Effector CD4-positive, alpha-beta T cell (primary cell): Measurements from ENCODE around the gene FDCSP.
"Not testable (repeated sequence)": the region's sequence is repeated elsewhere in the genome, so short reads cannot be mapped to it uniquely, and the experiment has no call there.

Experiments used
- DNase-seq: peaks from one replicate; pipeline ENCODE4 v3.0.0-alpha.2; 2020

The FDCSP gene

GRCh38 chr4:70239884-70240591 is 14.1 kb downstream of the FDCSP start:
- no peak for DNase-seq

DNA sequence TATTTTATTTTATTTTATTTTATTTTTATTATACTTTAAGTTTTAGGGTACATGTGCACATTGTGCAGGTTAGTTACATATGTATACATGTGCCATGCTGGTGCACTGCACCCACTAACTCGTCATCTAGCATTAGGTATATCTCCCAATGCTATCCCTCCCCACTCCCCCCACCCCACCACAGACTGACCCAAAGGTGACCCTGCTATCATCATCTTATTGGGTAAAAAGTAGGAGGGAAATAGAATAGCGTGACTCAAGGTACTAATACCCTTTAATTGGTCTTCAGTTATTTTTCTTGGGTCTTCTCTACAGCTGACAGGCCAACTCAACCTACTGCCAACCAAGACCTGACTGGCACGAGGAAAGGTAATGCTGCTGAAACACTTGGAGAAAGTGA is 16.4 kb downstream of the FDCSP start, which contains the start of gene CSN3:
TSS of gene CSN3 (plus strand) at position 301 of the 400 bp plus-strand sequence. CDS start 2,223 bp downstream, outside the sequence.
- not testable (repeated sequence) for DNase-seq

DNA sequence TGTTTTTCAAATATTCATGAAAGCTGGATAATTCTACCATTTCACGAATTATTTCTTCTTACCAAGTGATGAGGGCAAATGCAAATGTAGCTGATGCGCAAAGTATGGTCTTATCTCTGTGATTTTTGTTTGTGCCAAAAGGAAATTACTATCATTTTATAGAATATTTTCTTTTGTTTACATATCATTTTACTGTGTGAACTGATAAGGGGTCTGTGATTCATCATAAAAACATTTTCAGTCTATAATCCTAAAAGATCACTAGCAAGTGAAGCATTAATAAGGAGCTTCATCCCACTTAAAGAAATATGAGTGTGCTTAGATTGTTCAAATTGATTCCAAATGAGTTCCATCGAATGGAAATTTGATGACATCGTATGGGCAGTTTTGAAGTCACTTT is 17.2 kb downstream of the FDCSP start:
- no peak for DNase-seq

DNA sequence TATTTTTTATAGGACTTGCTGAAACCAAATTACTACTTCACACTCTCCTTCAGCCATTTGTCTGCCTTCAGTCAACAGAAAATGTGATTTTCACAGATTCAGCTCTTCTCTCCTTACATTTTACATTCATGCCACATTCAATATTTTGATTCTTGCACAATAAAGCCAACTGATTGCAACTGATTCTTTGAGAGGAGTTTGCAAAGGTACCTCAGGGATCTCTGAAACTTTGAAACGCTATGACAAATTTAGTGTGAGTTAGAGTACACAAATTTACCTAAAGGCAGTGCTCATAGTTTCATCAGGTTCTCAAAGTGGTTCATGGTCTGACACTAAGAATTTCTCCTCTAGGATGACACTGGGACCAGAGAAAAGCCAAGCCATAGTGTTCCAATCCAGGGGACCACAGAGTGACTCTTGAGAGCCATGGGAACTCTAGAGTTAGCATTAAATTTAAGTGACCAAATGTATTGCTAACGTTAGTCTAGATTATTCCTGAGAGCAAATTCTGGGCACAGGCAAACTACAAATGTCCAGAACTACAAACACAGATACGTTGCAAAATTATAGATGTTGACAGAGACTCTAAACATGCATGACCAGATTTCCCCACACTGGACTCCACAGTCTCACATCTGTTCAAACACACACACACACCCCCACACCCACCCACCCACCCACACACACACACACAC is 25.5 kb downstream of the FDCSP start:
- no peak for DNase-seq

- no peak for DNase-seq
Observed at GRCh38 chr4:70251945-70252277, 26.0 kb downstream of the FDCSP start.

- DNase-seq: no peak
Observed at GRCh38 chr4:70269674-70270073, 43.8 kb downstream of the FDCSP start.

DNA sequence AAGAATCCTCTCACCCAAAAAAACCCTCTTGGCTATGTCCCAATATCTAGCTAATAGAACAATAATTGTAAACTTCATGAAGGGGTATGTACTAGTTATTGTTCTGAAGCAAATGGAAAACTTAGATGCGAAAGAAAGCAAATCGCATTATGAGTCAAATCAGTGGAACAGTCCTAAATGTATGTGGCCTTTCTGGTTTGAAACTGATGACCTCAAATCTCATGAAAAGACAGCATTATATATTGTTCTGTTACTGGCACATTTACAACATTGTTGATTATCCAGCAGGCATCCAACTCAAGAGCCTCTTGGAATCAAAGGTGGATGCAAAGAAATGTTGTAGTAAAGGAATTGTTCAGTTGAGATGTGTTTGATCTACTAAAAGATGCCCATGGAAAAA is 51.2 kb downstream of the FDCSP start:
- no peak for DNase-seq

GRCh38 chr4:70280567-70280966 is 54.6 kb downstream of the FDCSP start:
- DNase-seq: no peak
